Gastroesophageal sphincter (tissue), 3 donors: ENCODE results near the gene KRT83.

ENCODE experiments used
- CTCF ChIP-seq, 4 experiments: fragments of 200-600 bp in 2 of 4; fragments of 450-650 bp in 2 of 4; sonication (generic) in 1 of 4; IDR thresholded peaks; one replicate each; pipeline ENCODE4 v1.5.1; 2017 to 2019; ENCODE audit warnings: antibody characterized with exemption in 4 of 4, mild to moderate bottlenecking in 2 of 4, moderate library complexity in 2 of 4
- EP300 ChIP-seq: sonication (generic); formaldehyde crosslinking; IDR thresholded peaks from one replicate; pipeline ENCODE4 v1.6.1; 2017; ENCODE audit warnings: antibody characterized with exemption, mild to moderate bottlenecking
- POLR2A ChIP-seq, 2 donors: fragments of 450-650 bp; IDR thresholded peaks; one replicate each; pipeline ENCODE4 v1.6.1; 2017; ENCODE audit warnings: antibody characterized with exemption in 2 of 2, mild to moderate bottlenecking in 2 of 2, moderate library complexity in 1 of 2
- POLR2AphosphoS5 ChIP-seq: sonication (generic); formaldehyde crosslinking; IDR thresholded peaks from one replicate; pipeline ENCODE4 v1.6.1; 2017; ENCODE audit warnings: antibody characterized with exemption

GRCh38 chr12:52295663-52296062, 25.5 kb downstream of the KRT83 start:
- no peak for TF ChIP-seq CTCF (IDR thresholded peaks at IDR 0.05)
- no peak for TF ChIP-seq POLR2A (IDR thresholded peaks at IDR 0.05)
- TF ChIP-seq POLR2AphosphoS5, result no peak
- no peak for TF ChIP-seq EP300
